ENCODE results near the gene CFLAR. TPM values are rescaled to one million over a fixed set of nuclear protein-coding genes. Genes with fewer than 3 reads are reported as not detected.

The CFLAR gene
- total RNA-seq, 1 experiment from 2014 or later, result 56.4 TPM

DNA sequence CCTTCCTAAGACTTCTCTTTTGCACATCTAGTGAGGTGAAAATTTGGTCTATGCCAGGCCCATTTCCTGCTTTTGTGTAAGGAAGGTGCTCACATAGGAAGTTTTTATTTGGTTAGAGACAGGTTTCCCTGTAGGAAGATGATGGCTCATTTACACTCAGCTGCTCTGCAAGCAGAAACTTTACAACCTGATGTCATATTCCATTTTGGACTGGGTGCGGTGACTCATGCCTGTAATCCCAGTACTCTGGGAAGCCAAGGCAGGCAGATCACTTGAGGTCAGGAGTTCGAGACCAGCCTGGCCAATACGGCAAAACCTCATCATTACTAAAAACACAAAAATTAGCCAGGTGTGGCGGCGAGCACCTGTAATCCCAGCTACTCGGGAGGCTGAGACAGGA lies 102.8 kb downstream of the CFLAR start:
- peaks cover 7% of the 10 kb centered on the region; the same call in 1 of the 2 replicates for H3K4me1 ChIP-seq
- CTCF ChIA-PET, result no interaction called here
- no peaks in the 10 kb centered on the region for H3K36me3 ChIP-seq (ENCODE audit: control insufficient read depth, insufficient read depth, low read length)
- no peak for DNase-seq
- Mint-ChIP-seq H3K4me3 (ENCODE audit: unreplicated experiment) (no peak overlapping the region), H3K36me3 (ENCODE audit: insufficient read depth, unreplicated experiment) (no peaks in the 10 kb centered on the region), H3K4me1 (ENCODE audit: low read depth, unreplicated experiment) (no peaks in the 10 kb centered on the region), H3K27ac (ENCODE audit: unreplicated experiment) (no peak overlapping the region), H3K9me3 (ENCODE audit: unreplicated experiment) (no peaks in the 10 kb centered on the region), H3K27me3 (ENCODE audit: insufficient read depth, unreplicated experiment) (no peaks in the 10 kb centered on the region)
- BruUV-seq (replicated peaks), result no TSS peak
- intact Hi-C loops (cut with micrococcal nuclease; ENCODE audit: unreplicated experiment), result no loop called here
- TF ChIP-seq, protein P1, sequence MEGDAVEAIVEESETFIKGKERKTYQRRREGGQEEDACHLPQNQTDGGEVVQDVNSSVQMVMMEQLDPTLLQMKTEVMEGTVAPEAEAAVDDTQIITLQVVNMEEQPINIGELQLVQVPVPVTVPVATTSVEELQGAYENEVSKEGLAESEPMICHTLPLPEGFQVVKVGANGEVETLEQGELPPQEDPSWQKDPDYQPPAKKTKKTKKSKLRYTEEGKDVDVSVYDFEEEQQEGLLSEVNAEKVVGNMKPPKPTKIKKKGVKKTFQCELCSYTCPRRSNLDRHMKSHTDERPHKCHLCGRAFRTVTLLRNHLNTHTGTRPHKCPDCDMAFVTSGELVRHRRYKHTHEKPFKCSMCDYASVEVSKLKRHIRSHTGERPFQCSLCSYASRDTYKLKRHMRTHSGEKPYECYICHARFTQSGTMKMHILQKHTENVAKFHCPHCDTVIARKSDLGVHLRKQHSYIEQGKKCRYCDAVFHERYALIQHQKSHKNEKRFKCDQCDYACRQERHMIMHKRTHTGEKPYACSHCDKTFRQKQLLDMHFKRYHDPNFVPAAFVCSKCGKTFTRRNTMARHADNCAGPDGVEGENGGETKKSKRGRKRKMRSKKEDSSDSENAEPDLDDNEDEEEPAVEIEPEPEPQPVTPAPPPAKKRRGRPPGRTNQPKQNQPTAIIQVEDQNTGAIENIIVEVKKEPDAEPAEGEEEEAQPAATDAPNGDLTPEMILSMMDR (IDR thresholded peaks at IDR 0.05; ENCODE audit: insufficient read depth in 1 of 2, low read depth in 1 of 2, low read length in 1 of 2, severe bottlenecking in 1 of 2, unreplicated experiment in 1 of 2), result no peak
- no peaks in the 10 kb centered on the region for H3K27me3 ChIP-seq (replicated peaks; ENCODE audit: control insufficient read depth, insufficient read depth, low read length)
- no peak overlapping the region for H3K4me3 ChIP-seq (ENCODE audit: low read depth, low read length)
- POLR2A ChIA-PET, result interaction anchor here (0.9 kb wide), 1 partner anchor 14 kb away, joined by 4 read pairs; no protein-coding TSS in a partner anchor
- H3K9me3 ChIP-seq, result no peaks in the 10 kb centered on the region

DNA sequence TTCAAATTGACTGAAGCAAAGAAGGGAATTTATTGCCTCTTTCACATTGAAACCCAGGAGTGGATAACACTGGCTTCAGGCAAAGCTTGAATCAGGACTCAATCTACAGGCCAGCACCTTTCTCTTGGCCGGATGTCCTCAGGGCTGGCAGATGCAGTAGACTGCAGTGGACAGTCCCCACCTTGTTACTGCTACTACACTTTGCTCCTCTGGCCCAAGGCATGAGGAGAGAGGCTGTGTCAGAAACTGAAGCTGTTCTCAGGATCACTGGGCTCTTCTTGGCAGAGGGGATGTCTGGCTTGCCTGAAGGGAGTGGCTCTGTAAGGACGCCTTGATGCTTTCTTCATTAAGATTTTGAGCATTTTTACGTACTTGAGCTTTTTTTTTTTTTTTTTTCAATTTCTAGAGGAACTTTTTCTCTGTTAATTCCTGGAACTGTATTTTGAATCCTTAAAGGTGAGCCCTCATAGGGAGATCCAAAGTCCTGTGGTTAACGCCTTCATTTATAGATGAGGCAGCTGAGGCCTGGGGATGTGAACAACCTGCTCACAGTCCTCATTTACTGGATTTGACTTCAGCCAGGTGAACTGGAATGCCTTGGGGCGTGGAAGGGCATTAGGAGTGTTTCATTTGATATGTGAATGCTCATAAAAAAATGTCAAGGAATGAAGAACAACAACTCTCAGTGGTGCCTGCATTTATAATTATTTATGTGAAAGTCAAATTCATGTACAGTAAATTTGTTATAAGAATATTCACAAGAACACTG lies 103.5 kb downstream of the CFLAR start:
- Mint-ChIP-seq H3K9me3 (ENCODE audit: unreplicated experiment) (no peaks in the 10 kb centered on the region), H3K36me3 (ENCODE audit: insufficient read depth, unreplicated experiment) (no peaks in the 10 kb centered on the region), H3K27ac (ENCODE audit: unreplicated experiment) (no peak overlapping the region), H3K4me1 (ENCODE audit: low read depth, unreplicated experiment) (no peaks in the 10 kb centered on the region), H3K4me3 (ENCODE audit: unreplicated experiment) (no peak overlapping the region), H3K27me3 (ENCODE audit: insufficient read depth, unreplicated experiment) (no peaks in the 10 kb centered on the region)
- no peaks in the 10 kb centered on the region for H3K36me3 ChIP-seq (ENCODE audit: control insufficient read depth, insufficient read depth, low read length)
- TF ChIP-seq, protein P1 (IDR thresholded peaks at IDR 0.05; ENCODE audit: insufficient read depth in 1 of 2, low read depth in 1 of 2, low read length in 1 of 2, severe bottlenecking in 1 of 2, unreplicated experiment in 1 of 2), result no peak
- no peak overlapping the region for H3K4me3 ChIP-seq (ENCODE audit: low read depth, low read length)
- peaks cover 7% of the 10 kb centered on the region; the same call in 1 of the 2 replicates for H3K4me1 ChIP-seq
- no peaks in the 10 kb centered on the region for H3K27me3 ChIP-seq (replicated peaks; ENCODE audit: control insufficient read depth, insufficient read depth, low read length)
- BruUV-seq (replicated peaks), result no TSS peak
- POLR2A ChIA-PET, result interaction anchor here (0.6 to 0.9 kb wide), 4 partner anchors 13 to 355 kb away, joined by 4 to 7 read pairs (median 6); partner anchors contain the start of gene CLK1
- CTCF ChIA-PET, result interaction anchor here (1.0 to 1.9 kb wide), 2 partner anchors 13 to 37 kb away, joined by 3 to 12 read pairs; partner anchors contain the start of gene CASP10
- intact Hi-C loops (cut with micrococcal nuclease; ENCODE audit: unreplicated experiment), result no loop called here
- no peaks in the 10 kb centered on the region for H3K9me3 ChIP-seq
- DNase-seq, result no peak

DNA sequence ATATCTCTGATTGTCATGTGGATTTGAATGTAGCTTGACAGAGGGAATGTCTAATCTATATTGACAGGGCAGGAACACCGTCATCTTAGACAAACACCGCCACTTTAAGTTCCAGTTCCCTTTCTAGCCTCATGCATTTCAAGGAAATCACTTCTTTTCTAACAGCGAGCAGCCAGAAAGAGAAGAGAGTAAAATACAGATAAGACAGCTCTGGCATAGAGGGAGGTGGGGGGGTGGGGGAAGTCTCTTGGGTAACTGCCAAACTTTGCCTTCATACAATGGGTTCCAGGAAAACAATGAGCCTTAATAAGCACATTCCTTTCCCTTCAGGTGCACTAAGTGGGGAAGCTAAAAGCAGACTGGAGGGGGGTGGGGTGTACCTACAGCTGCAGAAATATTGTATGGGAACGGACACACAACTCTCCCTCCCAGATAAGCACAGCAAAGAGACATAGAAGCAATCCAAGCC lies 104.2 kb downstream of the CFLAR start:
- no peak overlapping the region for H3K4me3 ChIP-seq (ENCODE audit: low read depth, low read length)
- no TSS peak for BruUV-seq (replicated peaks)
- Mint-ChIP-seq H3K4me1 (ENCODE audit: low read depth, unreplicated experiment) (no peaks in the 10 kb centered on the region), H3K27me3 (ENCODE audit: insufficient read depth, unreplicated experiment) (peaks cover 3% of the 10 kb centered on the region), H3K4me3 (ENCODE audit: unreplicated experiment) (no peak overlapping the region), H3K36me3 (ENCODE audit: insufficient read depth, unreplicated experiment) (no peaks in the 10 kb centered on the region), H3K27ac (ENCODE audit: unreplicated experiment) (no peak overlapping the region), H3K9me3 (ENCODE audit: unreplicated experiment) (no peaks in the 10 kb centered on the region)
- intact Hi-C loops (cut with micrococcal nuclease; ENCODE audit: unreplicated experiment), result no loop called here
- no peaks in the 10 kb centered on the region for H3K9me3 ChIP-seq
- ChIA-PET CTCF (interaction anchor here (1.0 to 1.9 kb wide), 2 partner anchors 12 to 37 kb away, joined by 3 to 12 read pairs; partner anchors contain the start of gene CASP10), POLR2A (interaction anchor here (0.6 kb wide), 1 partner anchor 356 kb away, joined by 7 read pairs; the partner anchor contains the start of gene CLK1)
- no peak for DNase-seq
- peaks cover 7% of the 10 kb centered on the region; the same call in 1 of the 2 replicates for H3K4me1 ChIP-seq
- TF ChIP-seq, protein P1 (IDR thresholded peaks at IDR 0.05; ENCODE audit: insufficient read depth in 1 of 2, low read depth in 1 of 2, low read length in 1 of 2, severe bottlenecking in 1 of 2, unreplicated experiment in 1 of 2), result no peak
- no peaks in the 10 kb centered on the region for H3K27me3 ChIP-seq (replicated peaks; ENCODE audit: control insufficient read depth, insufficient read depth, low read length)
- H3K36me3 ChIP-seq (ENCODE audit: control insufficient read depth, insufficient read depth, low read length), result no peaks in the 10 kb centered on the region
